Thyroid gland (tissue), 4 donors: ENCODE results near the gene ATXN7. TPM values are rescaled to one million over a fixed set of nuclear protein-coding genes. Genes with fewer than 3 reads are reported as not detected.

Source experiments
- DNase-seq, 2 donors: peaks; one replicate each; pipeline ENCODE4 v3.0.0-alpha.2; 2019
- H3K27ac ChIP-seq, 3 donors: fragments of 200-600 bp; sonication (generic); 1 replicate in 2 of 3; 2 replicates in 1 of 3; pipeline ENCODE4 v1.5.1; 2016 to 2019; ENCODE audit warnings: mild to moderate bottlenecking in 1 of 3, moderate library complexity in 1 of 3
- H3K27me3 ChIP-seq: fragments of 200-600 bp; sonication (generic); one replicate; pipeline ENCODE4 v1.5.1; 2019
- H3K36me3 ChIP-seq, 2 donors: fragments of 200-600 bp; sonication (generic); one replicate each; pipeline ENCODE4 v1.5.1; 2016 to 2019
- H3K4me1 ChIP-seq, 2 donors: fragments of 200-600 bp; sonication (generic); one replicate each; pipeline ENCODE4 v1.5.1; 2017 to 2019
- H3K4me3 ChIP-seq, 3 donors: fragments of 200-600 bp; sonication (generic); replicated peaks in 1 of 3; 1 replicate in 2 of 3; 2 replicates in 1 of 3; pipeline ENCODE4 v1.5.1; 2016; ENCODE audit warnings: mild to moderate bottlenecking in 1 of 3
- H3K9me3 ChIP-seq: fragments of 200-600 bp; sonication (generic); one replicate; pipeline ENCODE4 v1.5.1; 2017
- CTCF ChIP-seq, 6 experiments: fragments of 200-600 bp in 3 of 6; fragments of 450-650 bp in 3 of 6; sonication (generic) in 3 of 6; IDR thresholded peaks; one replicate each; pipeline ENCODE4 v1.5.1; 2016 to 2019; ENCODE audit warnings: antibody characterized with exemption in 6 of 6, mild to moderate bottlenecking in 2 of 6, inconsistent platforms in 1 of 6, moderate library complexity in 1 of 6
- POLR2A ChIP-seq, 2 donors: fragments of 450-650 bp; IDR thresholded peaks; one replicate each; pipeline ENCODE4 v1.6.1; 2017; ENCODE audit warnings: antibody characterized with exemption in 2 of 2, mild to moderate bottlenecking in 2 of 2, moderate library complexity in 1 of 2
- WGBS, 2 donors: methylation state at CpG; one replicate each; pipeline ENCODE4 v1.1.5; 2017; 5-methylcytosine and 5-hydroxymethylcytosine counted together
- intact Hi-C: fragments of 100-400 bp; cut with DNase I; formaldehyde crosslinking; loops from one replicate; pipeline ENCODE4 v1.15.1; 2023
- total RNA-seq, 4 donors: library from RNA; depleted of rRNA; stranded (reverse); fragments of >200 nt; gene quantifications; one replicate each; pipeline ENCODE4 v1.2.3, GENCODE V29; 2016

ATXN7 gene
- total RNA-seq, 4 donors from 2014 or later: 23.2 to 51.8 (median 33.8) TPM

GRCh38 chr3:63891518-63891917 is 27.9 kb downstream of the ATXN7 start:
- WGBS, 2 donors: 97 to 99% methylated on average over 5 of the region's 5 CpGs
- H3K4me1 ChIP-seq: peaks cover 15 to 36% of the 10 kb centered on the region in 2 donors
- no peaks in the 10 kb centered on the region for H3K27me3 ChIP-seq
- no peak overlapping the region for H3K4me3 ChIP-seq
- no peak for TF ChIP-seq CTCF (IDR thresholded peaks at IDR 0.05)
- no peak for TF ChIP-seq POLR2A (IDR thresholded peaks at IDR 0.05)
- no peaks in the 10 kb centered on the region for H3K9me3 ChIP-seq
- intact Hi-C loops: no loop called here
- DNase-seq: no peak
- H3K27ac ChIP-seq: no peak overlapping the region
- H3K36me3 ChIP-seq: no peaks in the 10 kb centered on the region

GRCh38 chr3:63892773-63893352 is 29.2 kb downstream of the ATXN7 start:
- peaks cover 8 to 29% of the 10 kb centered on the region in 2 donors for H3K4me1 ChIP-seq
- 90 to 95% methylated on average over 1 of the region's 1 CpG for WGBS, 2 donors
- no peak overlapping the region for H3K4me3 ChIP-seq
- intact Hi-C loops: no loop called here
- TF ChIP-seq CTCF (IDR thresholded peaks at IDR 0.05): no peak
- no peak for TF ChIP-seq POLR2A (IDR thresholded peaks at IDR 0.05)
- H3K36me3 ChIP-seq: no peaks in the 10 kb centered on the region
- no peaks in the 10 kb centered on the region for H3K27me3 ChIP-seq
- H3K27ac ChIP-seq: no peak overlapping the region
- H3K9me3 ChIP-seq: no peaks in the 10 kb centered on the region
- DNase-seq: no peak

- TF ChIP-seq CTCF (IDR thresholded peaks at IDR 0.05): no peak
- TF ChIP-seq POLR2A (IDR thresholded peaks at IDR 0.05): no peak
- Histone ChIP-seq H3K27ac (no peak overlapping the region), H3K4me1 (peaks cover 0 to 29% of the 10 kb centered on the region in 2 donors), H3K27me3 (no peaks in the 10 kb centered on the region), H3K36me3 (no peaks in the 10 kb centered on the region), H3K9me3 (no peaks in the 10 kb centered on the region), H3K4me3 (no peak overlapping the region)
- intact Hi-C loops: no loop called here
- 70 to 75% methylated on average over 5 of the region's 5 CpGs for WGBS, 2 donors
- DNase-seq: no peak
These were observed 31.9 kb downstream of the ATXN7 start for GRCh38 chr3:63895422-63896189.

- no peak overlapping the region for H3K4me3 ChIP-seq
These were observed 32.8 kb downstream of the ATXN7 start for GRCh38 chr3:63896332-63897030.

More at GRCh38 chr3:63896332-63897030, 32.8 kb downstream of the ATXN7 start:
- no peak for DNase-seq
- Histone ChIP-seq H3K9me3 (no peaks in the 10 kb centered on the region), H3K36me3 (no peaks in the 10 kb centered on the region), H3K27me3 (no peaks in the 10 kb centered on the region), H3K27ac (no peak overlapping the region), H3K4me1 (peaks cover 0 to 29% of the 10 kb centered on the region in 2 donors)
- TF ChIP-seq POLR2A (IDR thresholded peaks at IDR 0.05) (no peak), CTCF (IDR thresholded peaks at IDR 0.05) (no peak)
- intact Hi-C loops: no loop called here
- 77 to 84% methylated on average over 1 of the region's 1 CpG for WGBS, 2 donors
